Jurkat, Clone E6-1 (cell line): ENCODE measurements around the gene ABHD14A. TPM values are rescaled to one million over a fixed set of nuclear protein-coding genes. Genes with fewer than 3 reads are reported as not detected.
"Not testable (repeated sequence)": the region's sequence is repeated elsewhere in the genome, so short reads cannot be mapped to it uniquely, and the experiment has no call there.

ENCODE experiments used
- DNase-seq: peaks from one replicate; pipeline ENCODE4 v3.0.0-alpha.2; 2011; ENCODE audit warnings: low read depth, low spot score
- H3K4me3 ChIP-seq: 2 replicates; pipeline ENCODE4 v1.5.1; 2011; ENCODE audit warnings: mild to moderate bottlenecking, low read length, control low read depth, moderate library complexity
- polyA plus RNA-seq: library from polyadenylated mRNA; unstranded; fragments of >200 nt; gene quantifications from one replicate; pipeline ENCODE4 v1.2.1, GENCODE V29; 2012; ENCODE audit warnings: missing spikeins; ENCODE audit not compliant: insufficient read length, insufficient read depth

Gene ABHD14A
- 20.5 TPM for polyA plus RNA-seq

- H3K4me3 ChIP-seq, result peak within 1 kb of the TSS; percentile 97
- DNase-seq, result no peak
Observed at GRCh38 chr3:51974963-51975851, at the start of gene ABHD14A. Gene ABHD14A (plus strand): TSS chr3:51975064. CDS start chr3:51975136, 72 bp downstream.

- H3K4me3 ChIP-seq, result no peak overlapping the region
- no peak for DNase-seq
Observed at GRCh38 chr3:51927061-51927977, 47.5 kb upstream of the ABHD14A start.

DNA sequence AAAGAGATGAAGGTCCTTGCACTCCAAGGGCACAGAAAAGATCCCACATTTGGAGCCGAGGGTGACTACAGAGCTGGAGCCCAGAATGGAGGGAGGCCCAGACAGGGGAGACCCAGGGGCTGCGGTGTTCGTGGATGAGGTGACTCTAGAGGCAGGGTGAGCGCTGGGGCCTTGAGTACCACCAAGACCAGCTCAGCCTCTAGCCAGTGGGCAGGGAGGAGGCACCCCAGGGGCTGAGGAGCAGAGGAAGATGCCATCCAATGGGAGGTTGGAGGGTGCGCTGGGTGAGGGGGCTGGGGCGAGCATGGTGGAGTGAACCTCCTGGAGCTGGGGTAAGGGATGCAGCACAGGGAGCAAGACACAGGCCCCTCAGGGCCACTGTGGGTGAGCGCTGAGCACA, 46.4 kb upstream of the ABHD14A start:
- no peak overlapping the region for H3K4me3 ChIP-seq
- DNase-seq, result no peak

DNA sequence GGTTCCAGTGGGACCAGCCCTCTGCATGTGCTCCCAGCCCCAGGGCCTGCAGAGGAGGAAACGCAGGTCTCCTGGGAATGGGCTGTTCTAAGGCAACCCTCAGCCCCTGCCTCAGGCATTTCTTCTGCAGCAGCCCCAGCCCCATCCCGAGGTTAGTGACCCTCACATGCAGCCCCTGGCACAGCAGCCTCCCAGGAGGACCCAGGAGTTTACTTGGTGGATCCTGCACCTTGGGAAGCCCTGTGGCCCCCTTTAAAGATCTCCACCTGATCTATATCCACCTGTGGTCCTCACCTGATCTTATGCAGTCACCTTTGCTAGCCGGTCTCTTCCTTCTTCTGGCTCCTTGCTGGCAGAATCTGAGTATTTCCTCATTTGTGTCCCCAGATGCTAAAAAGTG, 45.9 kb upstream of the ABHD14A start:
- H3K4me3 ChIP-seq, DNase-seq: not testable (repeated sequence)

GRCh38 chr3:51929420-51930003, 45.4 kb upstream of the ABHD14A start:
- no peak overlapping the region for H3K4me3 ChIP-seq
- DNase-seq, result no peak

DNA sequence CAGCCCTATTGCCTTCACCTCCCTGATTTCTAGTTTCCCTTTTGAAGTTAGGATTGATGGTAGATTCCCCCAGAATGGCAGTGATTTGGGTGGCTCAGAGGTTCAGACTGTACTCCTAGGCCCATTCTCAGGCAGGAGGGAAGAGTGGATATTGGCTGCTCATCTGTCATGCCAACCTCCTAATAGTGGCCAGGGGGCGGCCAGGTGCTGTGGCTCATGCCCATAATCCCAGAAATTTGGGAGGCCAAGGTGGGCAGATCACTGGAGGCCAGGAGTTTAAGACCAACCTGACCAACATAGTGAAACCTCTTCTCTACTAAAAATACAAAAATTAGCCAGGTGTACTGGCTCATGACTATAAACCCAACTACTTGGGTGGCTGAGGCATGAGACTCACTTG, 44.4 kb upstream of the ABHD14A start:
- no peak overlapping the region for H3K4me3 ChIP-seq
- no peak for DNase-seq

DNA sequence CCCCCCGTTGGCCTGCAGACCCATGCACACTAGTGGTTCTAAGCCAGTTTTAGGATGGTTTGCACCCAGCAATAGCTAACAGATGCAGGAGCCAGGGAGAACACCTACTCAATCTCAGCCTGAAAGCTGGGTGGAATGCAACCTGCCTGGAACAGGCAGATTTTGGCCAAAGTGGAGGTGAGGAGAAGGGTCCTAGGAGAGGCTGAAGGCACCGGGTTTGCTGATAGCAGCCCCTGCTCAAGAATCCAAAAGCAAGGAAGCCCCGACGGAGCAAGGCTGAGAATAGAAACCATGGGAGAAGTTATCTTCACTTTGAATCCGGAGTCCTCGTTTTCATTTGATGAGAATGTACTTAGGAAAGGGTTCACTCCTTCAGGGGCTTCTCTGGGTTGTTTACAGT, 43.1 kb upstream of the ABHD14A start:
- no peak overlapping the region for H3K4me3 ChIP-seq
- DNase-seq, result no peak

GRCh38 chr3:51932471-51933370, 42.1 kb upstream of the ABHD14A start:
- DNase-seq, result no peak
- no peak overlapping the region for H3K4me3 ChIP-seq

DNA sequence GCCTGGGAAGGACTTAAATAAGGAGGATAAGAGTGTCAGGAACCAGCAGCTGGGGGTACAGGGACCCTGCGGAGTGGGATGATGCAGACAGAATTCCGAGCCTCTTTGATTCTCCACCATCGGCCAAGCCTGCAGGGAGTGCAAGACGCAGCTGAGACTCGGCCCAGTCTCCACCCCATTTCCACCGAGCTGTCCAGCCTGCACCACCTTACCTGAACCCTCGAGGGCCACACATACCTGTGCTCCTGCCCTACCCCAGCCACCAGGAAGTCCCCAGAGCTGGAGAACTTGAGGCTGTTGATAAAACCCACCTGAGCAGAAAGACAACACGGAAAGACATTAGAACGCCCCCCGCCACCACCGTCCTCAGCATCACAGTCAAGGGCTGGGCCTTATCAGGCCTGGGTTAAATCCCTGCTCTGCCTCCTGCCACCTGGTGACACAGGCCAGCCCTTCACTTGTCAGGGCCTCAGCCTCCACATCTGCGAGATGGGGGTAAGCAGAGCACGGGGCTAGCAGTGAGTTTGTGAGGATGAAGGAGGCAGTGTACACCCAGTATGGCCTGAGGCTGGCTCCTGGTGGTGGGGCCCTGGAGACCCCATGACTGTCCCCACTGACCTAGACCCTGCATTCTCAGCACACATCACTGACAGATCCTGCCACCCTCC, 41.3 kb upstream of the ABHD14A start:
- H3K4me3 ChIP-seq, result no peak overlapping the region
- DNase-seq, result no peak

GRCh38 chr3:51934139-51934850, 40.6 kb upstream of the ABHD14A start:
- DNase-seq, result no peak
- H3K4me3 ChIP-seq, result no peak overlapping the region

DNA sequence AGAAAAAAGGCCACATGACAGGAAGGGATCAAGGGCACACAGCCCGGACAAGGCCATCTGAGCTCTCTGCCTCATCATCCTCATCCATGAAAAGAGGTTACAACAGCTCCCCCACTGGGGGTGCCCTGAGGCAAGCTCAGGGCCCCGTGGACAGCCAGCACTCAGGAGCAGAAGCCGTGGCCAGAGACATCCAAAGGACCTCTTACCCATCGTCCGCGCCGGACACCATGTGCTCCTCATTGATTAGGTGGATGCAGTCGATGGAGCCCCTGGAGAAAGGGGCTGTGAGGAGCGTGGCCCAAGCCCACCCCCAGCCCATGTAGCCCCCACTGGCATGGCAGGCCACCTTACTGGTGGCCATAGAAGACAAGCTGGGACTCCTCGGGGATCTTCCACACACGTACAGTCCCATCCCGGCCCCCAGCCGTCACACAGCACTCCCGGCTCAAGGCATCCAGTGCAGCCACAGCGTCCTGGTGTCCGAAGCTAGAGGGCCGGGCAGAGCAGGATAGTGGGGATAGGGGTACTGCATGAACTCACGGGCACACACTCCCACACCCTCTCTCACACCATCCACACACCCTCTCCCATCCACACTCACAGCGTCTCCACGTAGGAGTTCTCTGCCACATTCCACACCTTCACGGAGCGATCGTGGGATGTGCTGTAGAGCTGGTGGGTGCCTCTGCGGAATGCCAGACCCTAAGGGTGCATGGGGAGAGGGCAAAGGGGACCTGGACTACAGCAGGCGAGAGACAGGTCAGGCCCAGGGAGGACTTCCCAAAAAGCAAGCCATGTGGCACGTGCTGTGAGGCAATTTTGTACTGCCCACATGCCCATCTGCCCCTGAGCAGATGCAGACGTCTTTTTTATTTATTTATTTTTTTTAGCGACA, 39.6 kb upstream of the ABHD14A start:
- H3K4me3 ChIP-seq, result no peak overlapping the region
- DNase-seq, result no peak

DNA sequence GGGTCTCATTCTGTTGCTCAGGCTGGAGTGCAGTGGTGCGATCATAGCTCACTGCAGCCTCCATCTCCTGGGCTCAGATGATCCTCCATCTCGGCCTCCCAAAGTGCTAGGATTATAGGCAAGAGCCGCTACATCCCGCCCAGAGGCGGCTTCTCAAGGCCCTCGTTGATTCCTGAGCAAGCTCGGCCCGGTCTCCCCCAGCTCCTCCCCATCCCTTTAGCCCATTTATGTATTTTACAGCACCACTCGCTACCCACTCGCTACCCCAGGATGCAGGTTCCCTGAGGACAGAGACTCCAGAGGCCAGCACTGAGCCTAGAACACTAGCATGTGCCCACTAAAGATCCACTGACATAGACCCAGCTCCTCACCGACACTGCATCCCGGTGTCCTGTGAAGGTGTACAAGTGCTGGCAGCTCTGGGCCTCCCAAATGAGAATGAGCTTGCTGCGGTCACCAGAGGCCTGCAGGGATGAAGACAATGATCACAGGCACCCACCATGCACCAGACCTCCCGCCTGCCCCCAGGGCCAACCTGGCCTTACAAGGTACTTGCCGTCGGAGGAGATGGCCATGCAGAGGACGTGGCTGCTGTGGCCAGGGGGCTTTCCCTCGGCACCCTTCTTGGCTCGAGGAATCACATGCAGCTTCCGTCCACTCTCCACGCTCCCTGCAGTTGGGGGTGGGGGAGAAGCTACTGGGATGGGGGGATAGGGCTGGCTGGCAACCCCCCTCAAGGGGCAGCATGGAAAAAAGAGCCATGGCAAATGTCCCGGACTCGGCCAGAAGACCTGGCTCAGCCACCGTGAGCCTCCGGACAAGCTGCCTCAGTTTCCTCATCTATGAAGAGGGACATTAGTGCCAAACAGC, 38.7 kb upstream of the ABHD14A start:
- DNase-seq, result no peak
- no peak overlapping the region for H3K4me3 ChIP-seq

DNA sequence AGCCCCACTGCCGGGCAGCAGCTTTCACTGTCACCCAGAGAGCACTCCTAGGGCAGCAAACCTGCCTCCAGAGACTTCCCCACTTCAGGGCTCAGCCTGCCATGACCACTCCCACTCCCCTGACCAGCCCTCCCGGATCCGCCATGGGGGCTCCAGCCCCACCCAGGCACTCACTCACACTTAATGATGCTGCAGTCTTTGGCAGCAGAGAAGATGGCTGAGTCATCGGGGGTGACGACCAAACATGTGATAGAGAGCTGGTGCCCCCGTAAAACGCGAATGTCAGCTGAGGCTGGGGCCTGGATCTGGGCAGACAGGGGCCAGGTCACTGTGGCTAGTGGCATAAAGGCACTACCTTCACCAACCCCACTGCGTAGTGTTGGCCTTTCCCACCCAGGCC, 37.9 kb upstream of the ABHD14A start:
- H3K4me3 ChIP-seq, result no peak overlapping the region
- no peak for DNase-seq

- DNase-seq, result no peak
- no peak overlapping the region for H3K4me3 ChIP-seq
Observed at GRCh38 chr3:51937611-51938450, 37.0 kb upstream of the ABHD14A start.
